Fibroblast of lung (primary cell): Measurements from ENCODE around the gene FGF1.

ENCODE experiments used
- EZH2 ChIP-seq: IDR thresholded peaks from 2 replicates; pipeline ENCODE4 v1.5.1; 2012; ENCODE audit warnings: low read length, control low read depth, mild to moderate bottlenecking; ENCODE audit errors: missing control alignments
- TF ChIP-seq, protein P1 (sequence below), 2 donors: IDR thresholded peaks in 1 of 2; conservative IDR thresholded peaks in 1 of 2; 1 replicate in 1 of 2; 2 replicates in 1 of 2; pipeline ENCODE4 v1.5.1; 2011 to 2012; ENCODE audit warnings: low read length in 2 of 2, control low read depth in 1 of 2, inconsistent platforms in 1 of 2, low read depth in 1 of 2, mild to moderate bottlenecking in 1 of 2

DNA sequence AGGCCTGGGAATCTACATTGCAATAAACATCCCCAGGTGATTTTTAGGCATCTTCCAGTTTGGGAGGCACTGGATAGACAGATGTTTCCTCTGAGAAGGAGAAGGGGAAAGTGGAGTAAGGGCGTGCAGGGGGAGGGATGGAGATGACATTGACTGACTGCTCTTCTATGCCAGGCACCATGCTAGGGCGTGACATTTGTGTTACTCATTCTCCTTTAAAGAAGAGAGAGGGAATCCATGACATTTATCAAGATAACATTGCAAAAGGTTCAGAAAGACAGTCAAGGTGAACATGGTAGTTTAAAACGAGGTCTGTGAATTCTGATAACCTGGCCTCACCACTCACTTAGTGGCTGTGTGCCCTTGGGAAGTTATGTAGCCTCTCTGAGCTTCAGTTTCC lies 35.8 kb downstream of the FGF1 start:
- TF ChIP-seq, protein P1, sequence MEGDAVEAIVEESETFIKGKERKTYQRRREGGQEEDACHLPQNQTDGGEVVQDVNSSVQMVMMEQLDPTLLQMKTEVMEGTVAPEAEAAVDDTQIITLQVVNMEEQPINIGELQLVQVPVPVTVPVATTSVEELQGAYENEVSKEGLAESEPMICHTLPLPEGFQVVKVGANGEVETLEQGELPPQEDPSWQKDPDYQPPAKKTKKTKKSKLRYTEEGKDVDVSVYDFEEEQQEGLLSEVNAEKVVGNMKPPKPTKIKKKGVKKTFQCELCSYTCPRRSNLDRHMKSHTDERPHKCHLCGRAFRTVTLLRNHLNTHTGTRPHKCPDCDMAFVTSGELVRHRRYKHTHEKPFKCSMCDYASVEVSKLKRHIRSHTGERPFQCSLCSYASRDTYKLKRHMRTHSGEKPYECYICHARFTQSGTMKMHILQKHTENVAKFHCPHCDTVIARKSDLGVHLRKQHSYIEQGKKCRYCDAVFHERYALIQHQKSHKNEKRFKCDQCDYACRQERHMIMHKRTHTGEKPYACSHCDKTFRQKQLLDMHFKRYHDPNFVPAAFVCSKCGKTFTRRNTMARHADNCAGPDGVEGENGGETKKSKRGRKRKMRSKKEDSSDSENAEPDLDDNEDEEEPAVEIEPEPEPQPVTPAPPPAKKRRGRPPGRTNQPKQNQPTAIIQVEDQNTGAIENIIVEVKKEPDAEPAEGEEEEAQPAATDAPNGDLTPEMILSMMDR (conservative IDR thresholded peaks at IDR 0.05 in 1 of 2, IDR thresholded peaks at IDR 0.05 in 1 of 2; ENCODE audit: low read depth in 1 of 2, low read length in 2 of 2) = no peak
- TF ChIP-seq EZH2 = no peak
